ENCODE measurements around the gene CRP.

Gene CRP

GRCh38 chr1:159719990-159720389 is 5.6 kb upstream of the CRP start:
- TF ChIP-seq CTCF (IDR thresholded peaks at IDR 0.05), result no peak
- no peak for TF ChIP-seq ZFX (IDR thresholded peaks at IDR 0.05; ENCODE audit: borderline replicate concordance)
- H3K27ac ChIP-seq, result no peak overlapping the region

- no peak overlapping the region for H3K27ac ChIP-seq
- TF ChIP-seq ZFX (IDR thresholded peaks at IDR 0.05; ENCODE audit: borderline replicate concordance), result no peak
These were observed 1.5 kb upstream of the CRP start for GRCh38 chr1:159715855-159716254.

- TF ChIP-seq CTCF (IDR thresholded peaks at IDR 0.05), result no peak
- TF ChIP-seq ZFX (IDR thresholded peaks at IDR 0.05; ENCODE audit: borderline replicate concordance), result no peak
- H3K27ac ChIP-seq, result no peak overlapping the region
These were observed 2.3 kb downstream of the CRP start for GRCh38 chr1:159712080-159712479.

GRCh38 chr1:159707472-159708260 is 6.7 kb downstream of the CRP start:
- H3K27ac ChIP-seq, result no peak overlapping the region

GRCh38 chr1:159705904-159706256 is 8.5 kb downstream of the CRP start:
- TF ChIP-seq ZFX (IDR thresholded peaks at IDR 0.05; ENCODE audit: borderline replicate concordance) (no peak), CTCF (IDR thresholded peaks at IDR 0.05) (no peak)
- H3K27ac ChIP-seq, result no peak overlapping the region

More at GRCh38 chr1:159707472-159708260, 6.7 kb downstream of the CRP start:
- TF ChIP-seq ZFX (IDR thresholded peaks at IDR 0.05; ENCODE audit: borderline replicate concordance), result no peak
- TF ChIP-seq CTCF (IDR thresholded peaks at IDR 0.05), result no peak

DNA sequence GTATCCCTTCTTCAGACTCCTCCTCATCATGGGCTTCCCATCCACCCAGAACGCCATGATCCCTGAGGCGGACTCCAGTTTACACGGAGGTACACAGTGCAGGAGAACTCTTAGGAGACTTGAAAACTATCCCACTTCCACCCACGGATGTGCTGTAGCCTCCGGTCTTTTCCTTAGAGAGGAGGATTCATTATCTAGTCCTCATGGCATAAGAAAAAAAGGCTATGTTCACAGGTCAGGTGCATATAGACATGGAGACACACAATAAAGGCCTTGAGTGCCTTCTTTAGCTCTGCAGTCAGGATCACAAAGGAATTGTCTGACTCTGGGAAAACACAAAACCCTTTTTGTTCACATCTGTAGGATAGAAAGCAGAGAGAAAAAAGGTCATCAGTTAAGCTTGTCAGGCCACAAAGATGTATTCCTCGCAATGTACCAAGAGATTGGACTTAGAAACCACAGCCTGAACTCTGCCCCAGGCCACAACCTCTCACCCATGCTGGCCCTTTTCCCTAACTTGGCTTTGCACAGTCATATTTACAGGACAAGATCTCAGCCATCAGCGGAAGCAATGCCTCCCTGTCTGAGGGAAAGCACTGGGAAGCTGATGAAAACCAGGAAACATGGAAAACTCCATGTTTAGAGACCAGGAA is 9.0 kb downstream of the CRP start:
- TF ChIP-seq ZFX (IDR thresholded peaks at IDR 0.05; ENCODE audit: borderline replicate concordance) (no peak), CTCF (IDR thresholded peaks at IDR 0.05) (no peak)
- H3K27ac ChIP-seq, result no peak overlapping the region

- no peak overlapping the region for H3K27ac ChIP-seq
- TF ChIP-seq ZFX (IDR thresholded peaks at IDR 0.05; ENCODE audit: borderline replicate concordance) (no peak), CTCF (IDR thresholded peaks at IDR 0.05) (no peak)
These were observed 9.9 kb downstream of the CRP start for GRCh38 chr1:159704481-159704880.
